Measurements from ENCODE around the gene ZNF568.

Gene ZNF568

DNA sequence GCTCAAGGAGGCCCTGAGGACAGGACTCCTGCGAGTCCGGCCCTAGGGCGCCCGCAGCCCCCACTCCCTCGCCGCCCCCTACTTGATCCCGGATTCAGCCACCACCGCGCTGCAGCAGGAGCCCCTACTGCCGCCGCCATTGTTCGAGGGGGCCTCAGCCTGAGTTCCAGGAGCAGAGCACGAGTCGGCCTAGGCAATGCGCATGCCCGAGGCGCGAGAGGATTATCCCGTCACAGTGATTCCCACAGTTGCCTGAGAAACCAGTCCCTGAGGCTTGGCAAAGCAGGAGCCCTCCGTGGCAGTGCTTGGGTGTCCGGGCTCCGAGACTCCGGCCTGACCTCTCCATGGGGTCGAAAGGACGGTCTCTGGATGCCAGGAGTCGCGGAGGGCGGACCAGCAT lies 93.7 kb downstream of the ZNF568 start (continued):
- no peak for TF ChIP-seq ZNF624 (tag by site-specific recombination; IDR thresholded peaks at IDR 0.05)
- TF ChIP-seq ZNF626 (tag by site-specific recombination; IDR thresholded peaks at IDR 0.05), result no peak
- no peak for TF ChIP-seq ZBTB11 (tag by site-specific recombination; conservative IDR thresholded peaks at IDR 0.05; ENCODE audit: low read depth)
- TF ChIP-seq ZNF10 (tag by site-specific recombination; IDR thresholded peaks at IDR 0.05), result no peak
- TF ChIP-seq, protein P1, sequence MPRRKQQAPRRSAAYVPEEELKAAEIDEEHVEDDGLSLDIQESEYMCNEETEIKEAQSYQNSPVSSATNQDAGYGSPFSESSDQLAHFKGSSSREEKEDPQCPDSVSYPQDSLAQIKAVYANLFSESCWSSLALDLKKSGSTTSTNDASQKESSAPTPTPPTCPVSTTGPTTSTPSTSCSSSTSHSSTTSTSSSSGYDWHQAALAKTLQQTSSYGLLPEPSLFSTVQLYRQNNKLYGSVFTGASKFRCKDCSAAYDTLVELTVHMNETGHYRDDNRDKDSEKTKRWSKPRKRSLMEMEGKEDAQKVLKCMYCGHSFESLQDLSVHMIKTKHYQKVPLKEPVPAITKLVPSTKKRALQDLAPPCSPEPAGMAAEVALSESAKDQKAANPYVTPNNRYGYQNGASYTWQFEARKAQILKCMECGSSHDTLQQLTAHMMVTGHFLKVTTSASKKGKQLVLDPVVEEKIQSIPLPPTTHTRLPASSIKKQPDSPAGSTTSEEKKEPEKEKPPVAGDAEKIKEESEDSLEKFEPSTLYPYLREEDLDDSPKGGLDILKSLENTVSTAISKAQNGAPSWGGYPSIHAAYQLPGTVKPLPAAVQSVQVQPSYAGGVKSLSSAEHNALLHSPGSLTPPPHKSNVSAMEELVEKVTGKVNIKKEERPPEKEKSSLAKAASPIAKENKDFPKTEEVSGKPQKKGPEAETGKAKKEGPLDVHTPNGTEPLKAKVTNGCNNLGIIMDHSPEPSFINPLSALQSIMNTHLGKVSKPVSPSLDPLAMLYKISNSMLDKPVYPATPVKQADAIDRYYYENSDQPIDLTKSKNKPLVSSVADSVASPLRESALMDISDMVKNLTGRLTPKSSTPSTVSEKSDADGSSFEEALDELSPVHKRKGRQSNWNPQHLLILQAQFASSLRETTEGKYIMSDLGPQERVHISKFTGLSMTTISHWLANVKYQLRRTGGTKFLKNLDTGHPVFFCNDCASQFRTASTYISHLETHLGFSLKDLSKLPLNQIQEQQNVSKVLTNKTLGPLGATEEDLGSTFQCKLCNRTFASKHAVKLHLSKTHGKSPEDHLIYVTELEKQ (tag by site-specific recombination; IDR thresholded peaks at IDR 0.05; ENCODE audit: borderline replicate concordance), result no peak

GRCh38 chr19:37012093-37012745 lies 96.1 kb downstream of the ZNF568 start:
- no peak overlapping the region for H3K27ac ChIP-seq (ENCODE audit: extremely low read depth, low read depth, low read length)
- POLR2A ChIA-PET, result no interaction called here
- no peak for TF ChIP-seq ZNF664 (tag by site-specific recombination; IDR thresholded peaks at IDR 0.05)
- TF ChIP-seq, protein P2, sequence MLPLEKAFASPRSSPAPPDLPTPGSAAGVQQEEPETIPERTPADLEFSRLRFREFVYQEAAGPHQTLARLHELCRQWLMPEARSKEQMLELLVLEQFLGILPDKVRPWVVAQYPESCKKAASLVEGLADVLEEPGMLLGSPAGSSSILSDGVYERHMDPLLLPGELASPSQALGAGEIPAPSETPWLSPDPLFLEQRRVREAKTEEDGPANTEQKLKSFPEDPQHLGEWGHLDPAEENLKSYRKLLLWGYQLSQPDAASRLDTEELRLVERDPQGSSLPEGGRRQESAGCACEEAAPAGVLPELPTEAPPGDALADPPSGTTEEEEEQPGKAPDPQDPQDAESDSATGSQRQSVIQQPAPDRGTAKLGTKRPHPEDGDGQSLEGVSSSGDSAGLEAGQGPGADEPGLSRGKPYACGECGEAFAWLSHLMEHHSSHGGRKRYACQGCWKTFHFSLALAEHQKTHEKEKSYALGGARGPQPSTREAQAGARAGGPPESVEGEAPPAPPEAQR (tag by site-specific recombination; IDR thresholded peaks at IDR 0.05), result no peak
- no peak for TF ChIP-seq ZNF449 (tag by site-specific recombination; IDR thresholded peaks at IDR 0.05)
- TF ChIP-seq ZNF792 (tag by site-specific recombination; IDR thresholded peaks at IDR 0.05), result no peak
- no peak for TF ChIP-seq ZNF324 (tag by site-specific recombination; IDR thresholded peaks at IDR 0.05)
- TF ChIP-seq ZFHX2 (tag by site-specific recombination; conservative IDR thresholded peaks at IDR 0.05), result no peak
- no peak for TF ChIP-seq ZBTB1 (tag by site-specific recombination; IDR thresholded peaks at IDR 0.05)
- TF ChIP-seq, protein P3, sequence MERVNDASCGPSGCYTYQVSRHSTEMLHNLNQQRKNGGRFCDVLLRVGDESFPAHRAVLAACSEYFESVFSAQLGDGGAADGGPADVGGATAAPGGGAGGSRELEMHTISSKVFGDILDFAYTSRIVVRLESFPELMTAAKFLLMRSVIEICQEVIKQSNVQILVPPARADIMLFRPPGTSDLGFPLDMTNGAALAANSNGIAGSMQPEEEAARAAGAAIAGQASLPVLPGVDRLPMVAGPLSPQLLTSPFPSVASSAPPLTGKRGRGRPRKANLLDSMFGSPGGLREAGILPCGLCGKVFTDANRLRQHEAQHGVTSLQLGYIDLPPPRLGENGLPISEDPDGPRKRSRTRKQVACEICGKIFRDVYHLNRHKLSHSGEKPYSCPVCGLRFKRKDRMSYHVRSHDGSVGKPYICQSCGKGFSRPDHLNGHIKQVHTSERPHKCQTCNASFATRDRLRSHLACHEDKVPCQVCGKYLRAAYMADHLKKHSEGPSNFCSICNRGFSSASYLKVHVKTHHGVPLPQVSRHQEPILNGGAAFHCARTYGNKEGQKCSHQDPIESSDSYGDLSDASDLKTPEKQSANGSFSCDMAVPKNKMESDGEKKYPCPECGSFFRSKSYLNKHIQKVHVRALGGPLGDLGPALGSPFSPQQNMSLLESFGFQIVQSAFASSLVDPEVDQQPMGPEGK (tag by site-specific recombination; IDR thresholded peaks at IDR 0.05), result no peak
- no peak for TF ChIP-seq SCRT2 (tag by site-specific recombination; IDR thresholded peaks at IDR 0.05)
- TF ChIP-seq, protein P4, sequence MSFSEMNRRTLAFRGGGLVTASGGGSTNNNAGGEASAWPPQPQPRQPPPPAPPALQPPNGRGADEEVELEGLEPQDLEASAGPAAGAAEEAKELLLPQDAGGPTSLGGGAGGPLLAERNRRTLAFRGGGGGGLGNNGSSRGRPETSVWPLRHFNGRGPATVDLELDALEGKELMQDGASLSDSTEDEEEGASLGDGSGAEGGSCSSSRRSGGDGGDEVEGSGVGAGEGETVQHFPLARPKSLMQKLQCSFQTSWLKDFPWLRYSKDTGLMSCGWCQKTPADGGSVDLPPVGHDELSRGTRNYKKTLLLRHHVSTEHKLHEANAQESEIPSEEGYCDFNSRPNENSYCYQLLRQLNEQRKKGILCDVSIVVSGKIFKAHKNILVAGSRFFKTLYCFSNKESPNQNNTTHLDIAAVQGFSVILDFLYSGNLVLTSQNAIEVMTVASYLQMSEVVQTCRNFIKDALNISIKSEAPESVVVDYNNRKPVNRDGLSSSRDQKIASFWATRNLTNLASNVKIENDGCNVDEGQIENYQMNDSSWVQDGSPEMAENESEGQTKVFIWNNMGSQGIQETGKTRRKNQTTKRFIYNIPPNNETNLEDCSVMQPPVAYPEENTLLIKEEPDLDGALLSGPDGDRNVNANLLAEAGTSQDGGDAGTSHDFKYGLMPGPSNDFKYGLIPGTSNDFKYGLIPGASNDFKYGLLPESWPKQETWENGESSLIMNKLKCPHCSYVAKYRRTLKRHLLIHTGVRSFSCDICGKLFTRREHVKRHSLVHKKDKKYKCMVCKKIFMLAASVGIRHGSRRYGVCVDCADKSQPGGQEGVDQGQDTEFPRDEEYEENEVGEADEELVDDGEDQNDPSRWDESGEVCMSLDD (tag by site-specific recombination; IDR thresholded peaks at IDR 0.05), result no peak
- no peak overlapping the region for H3K4me3 ChIP-seq (ENCODE audit: low read depth, low read length)
- peaks cover 20% of the 10 kb centered on the region for H3K9me3 ChIP-seq (ENCODE audit: control insufficient read depth, insufficient read depth, low read depth, low read length)
- H3K4me1 ChIP-seq (ENCODE audit: control insufficient read depth, insufficient read depth, low read length), result no peaks in the 10 kb centered on the region
- no peaks in the 10 kb centered on the region for H3K36me3 ChIP-seq (ENCODE audit: control insufficient read depth in 2 of 2, insufficient read depth in 1 of 2, low read length in 2 of 2)
- CTCF ChIA-PET, result no interaction called here

Data from HEK293 (cell line).